Measurements from ENCODE around the gene IGFBP3.

Gene IGFBP3

GRCh38 chr7:45891462-45892402 is 29.3 kb downstream of the IGFBP3 start:
- no peak for DNase-seq

- DNase-seq = peak; percentile 31 to 40
Measured at GRCh38 chr7:45890902-45891461, 30.1 kb downstream of the IGFBP3 start.

- no peak for DNase-seq
Measured at GRCh38 chr7:45890125-45890901, 30.8 kb downstream of the IGFBP3 start.

- DNase-seq = no peak
Measured at GRCh38 chr7:45889367-45890067, 31.6 kb downstream of the IGFBP3 start.

- DNase-seq = no peak
Measured at GRCh38 chr7:45888993-45889366, 32.1 kb downstream of the IGFBP3 start.

GRCh38 chr7:45888185-45888992 is 32.7 kb downstream of the IGFBP3 start, which contains the start of gene IGFBP1:
Gene IGFBP1 (plus strand): TSS chr7:45888488. CDS start chr7:45888653, 165 bp downstream.
- DNase-seq = no peak

- DNase-seq = no peak
Measured at GRCh38 chr7:45886931-45887667, 34.0 kb downstream of the IGFBP3 start.

- peak in 1 of 2 experiments; percentile 22 for DNase-seq
Measured at GRCh38 chr7:45885264-45885882, 35.7 kb downstream of the IGFBP3 start.

- DNase-seq = no peak
Measured at GRCh38 chr7:45884136-45884535, 36.9 kb downstream of the IGFBP3 start.

- DNase-seq = peak; percentile 62 to 70
Measured at GRCh38 chr7:45882465-45882810, 38.6 kb downstream of the IGFBP3 start.

- no peak for DNase-seq
Measured at GRCh38 chr7:45881759-45882464, 39.2 kb downstream of the IGFBP3 start.

- no peak for DNase-seq
Measured at GRCh38 chr7:45881280-45881758, 39.8 kb downstream of the IGFBP3 start.

- DNase-seq = no peak
Measured at GRCh38 chr7:45880433-45880860, 40.6 kb downstream of the IGFBP3 start.

GRCh38 chr7:45878457-45879144 is 42.5 kb downstream of the IGFBP3 start:
- no peak for DNase-seq

- no peak for DNase-seq
Measured at GRCh38 chr7:45876519-45876918, 44.6 kb downstream of the IGFBP3 start.

GRCh38 chr7:45874408-45875131 is 46.5 kb downstream of the IGFBP3 start:
- DNase-seq = no peak

- DNase-seq = no peak
Measured at GRCh38 chr7:45873355-45873754, 47.7 kb downstream of the IGFBP3 start.

GRCh38 chr7:45873035-45873354 is 48.1 kb downstream of the IGFBP3 start, which contains the start of gene CCDC201:
Gene CCDC201 (minus strand): TSS chr7:45873082. CDS start chr7:45873007, 75 bp downstream.
- DNase-seq = no peak
